ENCODE data around the gene TMEFF2. TPM values are rescaled to one million over a fixed set of nuclear protein-coding genes. Genes with fewer than 3 reads are reported as not detected.

Gene TMEFF2
- total RNA-seq, 1 experiment from 2014 or later: not detected

GRCh38 chr2:191908874-191909273 is 285.9 kb downstream of the TMEFF2 start:
- no peaks in the 10 kb centered on the region for H3K27me3 Mint-ChIP-seq (ENCODE audit: unreplicated experiment)
- DNase-seq: no peak
- no peaks in the 10 kb centered on the region for H3K9me3 Mint-ChIP-seq (ENCODE audit: low read depth, unreplicated experiment)
- no TSS peak for BruUV-seq (replicated peaks)
- CTCF ChIA-PET: no interaction called here
- H3K27ac Mint-ChIP-seq (ENCODE audit: unreplicated experiment): no peak overlapping the region
- no peak for TF ChIP-seq CTCF (IDR thresholded peaks at IDR 0.05; ENCODE audit: unreplicated experiment)
- H3K4me3 Mint-ChIP-seq (ENCODE audit: low read depth, unreplicated experiment): no peak overlapping the region
- peaks cover 18% of the 10 kb centered on the region for H3K4me1 Mint-ChIP-seq (ENCODE audit: low read depth, unreplicated experiment)
- no peaks in the 10 kb centered on the region for H3K36me3 Mint-ChIP-seq (ENCODE audit: insufficient read depth, unreplicated experiment)
- intact Hi-C loops (cut with micrococcal nuclease; ENCODE audit: unreplicated experiment): no loop called here

GRCh38 chr2:191907545-191907944 is 287.2 kb downstream of the TMEFF2 start:
- CTCF ChIA-PET: no interaction called here
- BruUV-seq (replicated peaks): no TSS peak
- Mint-ChIP-seq H3K36me3 (ENCODE audit: insufficient read depth, unreplicated experiment) (no peaks in the 10 kb centered on the region), H3K4me3 (ENCODE audit: low read depth, unreplicated experiment) (no peak overlapping the region), H3K4me1 (ENCODE audit: low read depth, unreplicated experiment) (peaks cover 18% of the 10 kb centered on the region), H3K27me3 (ENCODE audit: unreplicated experiment) (no peaks in the 10 kb centered on the region), H3K9me3 (ENCODE audit: low read depth, unreplicated experiment) (no peaks in the 10 kb centered on the region), H3K27ac (ENCODE audit: unreplicated experiment) (no peak overlapping the region)
- intact Hi-C loops (cut with micrococcal nuclease; ENCODE audit: unreplicated experiment): no loop called here
- no peak for DNase-seq
- no peak for TF ChIP-seq CTCF (IDR thresholded peaks at IDR 0.05; ENCODE audit: unreplicated experiment)

- intact Hi-C loops (cut with micrococcal nuclease; ENCODE audit: unreplicated experiment): no loop called here
- H3K36me3 Mint-ChIP-seq (ENCODE audit: insufficient read depth, unreplicated experiment): no peaks in the 10 kb centered on the region
- TF ChIP-seq CTCF (IDR thresholded peaks at IDR 0.05; ENCODE audit: unreplicated experiment): no peak
- DNase-seq: no peak
- no peaks in the 10 kb centered on the region for H3K27me3 Mint-ChIP-seq (ENCODE audit: unreplicated experiment)
- no TSS peak for BruUV-seq (replicated peaks)
- CTCF ChIA-PET: no interaction called here
- H3K4me1 Mint-ChIP-seq (ENCODE audit: low read depth, unreplicated experiment): peaks cover 18% of the 10 kb centered on the region
- no peak overlapping the region for H3K27ac Mint-ChIP-seq (ENCODE audit: unreplicated experiment)
- H3K9me3 Mint-ChIP-seq (ENCODE audit: low read depth, unreplicated experiment): no peaks in the 10 kb centered on the region
- H3K4me3 Mint-ChIP-seq (ENCODE audit: low read depth, unreplicated experiment): no peak overlapping the region
Observed at GRCh38 chr2:191907091-191907490, 287.6 kb downstream of the TMEFF2 start.

GRCh38 chr2:191905336-191905735 is 289.4 kb downstream of the TMEFF2 start:
- no peak for DNase-seq
- H3K27me3 Mint-ChIP-seq (ENCODE audit: unreplicated experiment): no peaks in the 10 kb centered on the region
- no peak for TF ChIP-seq CTCF (IDR thresholded peaks at IDR 0.05; ENCODE audit: unreplicated experiment)
- BruUV-seq (replicated peaks): no TSS peak
- H3K27ac Mint-ChIP-seq (ENCODE audit: unreplicated experiment): no peak overlapping the region
- CTCF ChIA-PET: no interaction called here
- intact Hi-C loops (cut with micrococcal nuclease; ENCODE audit: unreplicated experiment): no loop called here
- no peak overlapping the region for H3K4me3 Mint-ChIP-seq (ENCODE audit: low read depth, unreplicated experiment)
- peaks cover 12% of the 10 kb centered on the region for H3K4me1 Mint-ChIP-seq (ENCODE audit: low read depth, unreplicated experiment)
- H3K36me3 Mint-ChIP-seq (ENCODE audit: insufficient read depth, unreplicated experiment): no peaks in the 10 kb centered on the region
- H3K9me3 Mint-ChIP-seq (ENCODE audit: low read depth, unreplicated experiment): peaks cover 4% of the 10 kb centered on the region

GRCh38 chr2:191901031-191901430 is 293.7 kb downstream of the TMEFF2 start:
- peaks cover 22% of the 10 kb centered on the region for H3K4me1 Mint-ChIP-seq (ENCODE audit: low read depth, unreplicated experiment)
- intact Hi-C loops (cut with micrococcal nuclease; ENCODE audit: unreplicated experiment): no loop called here

More at GRCh38 chr2:191901031-191901430, 293.7 kb downstream of the TMEFF2 start:
- DNase-seq: no peak
- Mint-ChIP-seq H3K27me3 (ENCODE audit: unreplicated experiment) (no peaks in the 10 kb centered on the region), H3K4me3 (ENCODE audit: low read depth, unreplicated experiment) (no peak overlapping the region), H3K9me3 (ENCODE audit: low read depth, unreplicated experiment) (peaks cover 6% of the 10 kb centered on the region), H3K27ac (ENCODE audit: unreplicated experiment) (no peak overlapping the region), H3K36me3 (ENCODE audit: insufficient read depth, unreplicated experiment) (no peaks in the 10 kb centered on the region)
- CTCF ChIA-PET: no interaction called here
- TF ChIP-seq CTCF (IDR thresholded peaks at IDR 0.05; ENCODE audit: unreplicated experiment): no peak
- BruUV-seq (replicated peaks): no TSS peak
